ENCODE data around the gene CYB5B. TPM values are rescaled to one million over a fixed set of nuclear protein-coding genes. Genes with fewer than 3 reads are reported as not detected.

The CYB5B gene
- polyA plus RNA-seq (2013, experiment 1 of 2): 222 TPM
- 223 TPM for polyA plus RNA-seq (2013, experiment 2 of 2)

GRCh38 chr16:69424053-69424934, at the start of gene CYB5B:
TSS of gene CYB5B (plus strand) at chr16:69424619. CDS start at chr16:69424684, 65 bp downstream.
- peak within 1 kb of the TSS; percentile 81 for H2BK5ac ChIP-seq (ENCODE audit: low read length)
- H3K18ac ChIP-seq (ENCODE audit: low read length): peak within 1 kb of the TSS; percentile 7
- peak within 1 kb of the TSS; percentile 59 for H3K4ac ChIP-seq (ENCODE audit: low read depth, low read length)
- DNase-seq: peak; percentile 100
- H2AK5ac ChIP-seq (ENCODE audit: low read length): peak within 1 kb of the TSS; percentile 70
- H3K79me2 ChIP-seq (ENCODE audit: control insufficient read depth, insufficient read depth, low read length): peaks cover 34% of the 10 kb centered on the region
- H3K27me3 ChIP-seq (ENCODE audit: insufficient read depth, low read length, poor library complexity): no peaks in the 10 kb centered on the region
- no peak within 1 kb of the TSS for H3K23ac ChIP-seq (ENCODE audit: low read length)
- H2BK15ac ChIP-seq (replicated peaks; ENCODE audit: low read depth): no peak within 1 kb of the TSS
- H3K4me1 ChIP-seq (ENCODE audit: control insufficient read depth, low read depth, low read length): no peaks in the 10 kb centered on the region
- H4K8ac ChIP-seq (ENCODE audit: low read depth, low read length): no peak within 1 kb of the TSS
- H3K79me1 ChIP-seq (ENCODE audit: low read length): peaks cover 5% of the 10 kb centered on the region
- peak within 1 kb of the TSS; percentile 83 for H3K4me2 ChIP-seq (ENCODE audit: low read length)
- peak within 1 kb of the TSS; percentile 98 for H3K9ac ChIP-seq (ENCODE audit: low read length)
- peak within 1 kb of the TSS; percentile 45 for H2BK120ac ChIP-seq (ENCODE audit: low read depth, low read length)
- WGBS (ENCODE audit: extremely low coverage, insufficient coverage, low lambda C conversion rate): no CpG with 5 or more reads among the region's 40 CpGs
- H4K5ac ChIP-seq (ENCODE audit: low read length): peak within 1 kb of the TSS; percentile 94
- peak within 1 kb of the TSS; percentile 84 for H3K27ac ChIP-seq (ENCODE audit: low read depth, low read length)
- peaks cover 5% of the 10 kb centered on the region for H3K36me3 ChIP-seq (ENCODE audit: control insufficient read depth, insufficient read depth, low read length)
- H3K56ac ChIP-seq (ENCODE audit: low read length): peak within 1 kb of the TSS; percentile 96
- H3K4me3 ChIP-seq (ENCODE audit: low read length): peak within 1 kb of the TSS; percentile 82

GRCh38 chr16:69376393-69377059, 47.9 kb upstream of the CYB5B start:
- Histone ChIP-seq H2BK5ac (ENCODE audit: low read length) (no peak overlapping the region), H3K4me3 (ENCODE audit: low read length) (no peak overlapping the region), H4K8ac (ENCODE audit: low read depth, low read length) (no peak overlapping the region), H2BK120ac (ENCODE audit: low read depth, low read length) (no peak overlapping the region), H3K4ac (ENCODE audit: low read depth, low read length) (no peak overlapping the region), H3K23ac (ENCODE audit: low read length) (no peak overlapping the region), H3K18ac (ENCODE audit: low read length) (no peak overlapping the region), H2AK5ac (ENCODE audit: low read length) (no peak overlapping the region), H2BK15ac (replicated peaks; ENCODE audit: low read depth) (no peak overlapping the region), H3K9ac (ENCODE audit: low read length) (no peak overlapping the region), H3K4me2 (ENCODE audit: low read length) (no peak overlapping the region), H3K27me3 (ENCODE audit: insufficient read depth, low read length, poor library complexity) (no peaks in the 10 kb centered on the region), H3K36me3 (ENCODE audit: control insufficient read depth, insufficient read depth, low read length) (peaks cover 2% of the 10 kb centered on the region), H3K79me2 (ENCODE audit: control insufficient read depth, insufficient read depth, low read length) (no peaks in the 10 kb centered on the region), H3K79me1 (ENCODE audit: low read length) (peaks cover 2% of the 10 kb centered on the region), H4K5ac (ENCODE audit: low read length) (no peak overlapping the region), H3K27ac (ENCODE audit: low read depth, low read length) (no peak overlapping the region), H3K4me1 (ENCODE audit: control insufficient read depth, low read depth, low read length) (no peaks in the 10 kb centered on the region), H3K56ac (ENCODE audit: low read length) (no peak overlapping the region)
- no CpG with 5 or more reads among the region's 10 CpGs for WGBS (ENCODE audit: extremely low coverage, insufficient coverage, low lambda C conversion rate)
- no peak for DNase-seq

GRCh38 chr16:69378036-69378435, 46.4 kb upstream of the CYB5B start:
- Histone ChIP-seq H3K79me1 (ENCODE audit: low read length) (peaks cover 5% of the 10 kb centered on the region), H3K4me1 (ENCODE audit: control insufficient read depth, low read depth, low read length) (no peaks in the 10 kb centered on the region), H4K5ac (ENCODE audit: low read length) (no peak overlapping the region), H4K8ac (ENCODE audit: low read depth, low read length) (no peak overlapping the region), H3K56ac (ENCODE audit: low read length) (no peak overlapping the region), H3K23ac (ENCODE audit: low read length) (no peak overlapping the region), H2AK5ac (ENCODE audit: low read length) (no peak overlapping the region), H2BK15ac (replicated peaks; ENCODE audit: low read depth) (no peak overlapping the region), H3K9ac (ENCODE audit: low read length) (no peak overlapping the region), H3K27me3 (ENCODE audit: insufficient read depth, low read length, poor library complexity) (no peaks in the 10 kb centered on the region), H3K18ac (ENCODE audit: low read length) (no peak overlapping the region), H2BK120ac (ENCODE audit: low read depth, low read length) (no peak overlapping the region), H3K4me2 (ENCODE audit: low read length) (no peak overlapping the region), H3K27ac (ENCODE audit: low read depth, low read length) (no peak overlapping the region), H3K4ac (ENCODE audit: low read depth, low read length) (no peak overlapping the region), H3K4me3 (ENCODE audit: low read length) (no peak overlapping the region), H3K36me3 (ENCODE audit: control insufficient read depth, insufficient read depth, low read length) (peaks cover 6% of the 10 kb centered on the region), H3K79me2 (ENCODE audit: control insufficient read depth, insufficient read depth, low read length) (peaks cover 5% of the 10 kb centered on the region), H2BK5ac (ENCODE audit: low read length) (no peak overlapping the region)
- DNase-seq: no peak
- WGBS (ENCODE audit: extremely low coverage, insufficient coverage, low lambda C conversion rate): no CpG with 5 or more reads among the region's 1 CpG

GRCh38 chr16:69378760-69379159, 45.7 kb upstream of the CYB5B start:
- Histone ChIP-seq H3K4me1 (ENCODE audit: control insufficient read depth, low read depth, low read length) (no peaks in the 10 kb centered on the region), H2BK120ac (ENCODE audit: low read depth, low read length) (no peak overlapping the region), H3K4me2 (ENCODE audit: low read length) (no peak overlapping the region), H4K8ac (ENCODE audit: low read depth, low read length) (no peak overlapping the region), H3K4ac (ENCODE audit: low read depth, low read length) (no peak overlapping the region), H3K27me3 (ENCODE audit: insufficient read depth, low read length, poor library complexity) (no peaks in the 10 kb centered on the region), H3K36me3 (ENCODE audit: control insufficient read depth, insufficient read depth, low read length) (peaks cover 6% of the 10 kb centered on the region), H2AK5ac (ENCODE audit: low read length) (no peak overlapping the region), H3K79me2 (ENCODE audit: control insufficient read depth, insufficient read depth, low read length) (peaks cover 5% of the 10 kb centered on the region), H2BK15ac (replicated peaks; ENCODE audit: low read depth) (no peak overlapping the region), H3K4me3 (ENCODE audit: low read length) (no peak overlapping the region), H4K5ac (ENCODE audit: low read length) (no peak overlapping the region), H3K27ac (ENCODE audit: low read depth, low read length) (no peak overlapping the region), H3K9ac (ENCODE audit: low read length) (no peak overlapping the region), H3K18ac (ENCODE audit: low read length) (no peak overlapping the region), H3K56ac (ENCODE audit: low read length) (no peak overlapping the region), H3K79me1 (ENCODE audit: low read length) (peaks cover 6% of the 10 kb centered on the region), H3K23ac (ENCODE audit: low read length) (no peak overlapping the region), H2BK5ac (ENCODE audit: low read length) (no peak overlapping the region)
- DNase-seq: no peak
- no CpG with 5 or more reads among the region's 1 CpG for WGBS (ENCODE audit: extremely low coverage, insufficient coverage, low lambda C conversion rate)

- DNase-seq: no peak
- H4K8ac ChIP-seq (ENCODE audit: low read depth, low read length): no peak overlapping the region
- H3K23ac ChIP-seq (ENCODE audit: low read length): no peak overlapping the region
- no peak overlapping the region for H3K56ac ChIP-seq (ENCODE audit: low read length)
- no peaks in the 10 kb centered on the region for H3K27me3 ChIP-seq (ENCODE audit: insufficient read depth, low read length, poor library complexity)
- H3K4me3 ChIP-seq (ENCODE audit: low read length): no peak overlapping the region
- WGBS (ENCODE audit: extremely low coverage, insufficient coverage, low lambda C conversion rate): no CpG with 5 or more reads among the region's 2 CpGs
- H3K36me3 ChIP-seq (ENCODE audit: control insufficient read depth, insufficient read depth, low read length): peaks cover 6% of the 10 kb centered on the region
- H3K18ac ChIP-seq (ENCODE audit: low read length): no peak overlapping the region
- peaks cover 19% of the 10 kb centered on the region for H3K79me2 ChIP-seq (ENCODE audit: control insufficient read depth, insufficient read depth, low read length)
- H3K4me2 ChIP-seq (ENCODE audit: low read length): no peak overlapping the region
- H3K79me1 ChIP-seq (ENCODE audit: low read length): peaks cover 9% of the 10 kb centered on the region
- no peak overlapping the region for H2BK15ac ChIP-seq (replicated peaks; ENCODE audit: low read depth)
- no peak overlapping the region for H2AK5ac ChIP-seq (ENCODE audit: low read length)
- no peak overlapping the region for H4K5ac ChIP-seq (ENCODE audit: low read length)
- peaks cover 2% of the 10 kb centered on the region for H3K4me1 ChIP-seq (ENCODE audit: control insufficient read depth, low read depth, low read length)
- H3K27ac ChIP-seq (ENCODE audit: low read depth, low read length): no peak overlapping the region
- no peak overlapping the region for H3K9ac ChIP-seq (ENCODE audit: low read length)
- no peak overlapping the region for H2BK120ac ChIP-seq (ENCODE audit: low read depth, low read length)
- no peak overlapping the region for H3K4ac ChIP-seq (ENCODE audit: low read depth, low read length)
- no peak overlapping the region for H2BK5ac ChIP-seq (ENCODE audit: low read length)
These were observed 43.2 kb upstream of the CYB5B start for GRCh38 chr16:69381231-69381630.
